ENCODE data around the gene ZNF664.

The ZNF664 gene

GRCh38 chr12:123972457-123973401 is at the start of gene ZNF664, which contains the start of gene CCDC92:
TSS of gene ZNF664 (plus strand) at chr12:123973215. CDS start at chr12:124012145, 38,930 bp downstream.
TSS of gene CCDC92 (minus strand) at chr12:123972831. CDS start at chr12:123944305, 28,526 bp downstream.
- peak; percentile 95 for DNase-seq

DNA sequence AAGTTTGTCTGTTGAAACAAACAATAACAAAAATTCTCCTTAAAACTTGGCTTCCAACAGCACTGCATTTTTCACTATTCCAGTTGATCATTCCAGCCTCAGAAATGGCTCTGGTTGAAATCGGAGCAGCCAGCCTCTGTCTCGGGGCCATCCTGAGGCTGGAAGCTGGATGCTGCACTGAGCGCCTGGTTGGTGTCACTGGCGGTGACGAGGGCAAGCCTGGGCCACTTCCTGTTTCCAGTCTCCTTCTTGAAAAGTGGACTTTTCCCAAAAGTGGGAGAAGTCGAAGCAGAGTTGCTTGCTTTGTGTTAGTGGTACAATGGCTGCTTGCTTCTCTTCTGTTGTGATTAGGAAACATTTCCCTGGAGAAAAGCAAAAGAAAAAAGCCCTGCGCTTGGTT is 49.1 kb upstream of the ZNF664 start:
- no peak for DNase-seq

GRCh38 chr12:123924539-123924938 is 48.5 kb upstream of the ZNF664 start:
- no peak for DNase-seq

DNA sequence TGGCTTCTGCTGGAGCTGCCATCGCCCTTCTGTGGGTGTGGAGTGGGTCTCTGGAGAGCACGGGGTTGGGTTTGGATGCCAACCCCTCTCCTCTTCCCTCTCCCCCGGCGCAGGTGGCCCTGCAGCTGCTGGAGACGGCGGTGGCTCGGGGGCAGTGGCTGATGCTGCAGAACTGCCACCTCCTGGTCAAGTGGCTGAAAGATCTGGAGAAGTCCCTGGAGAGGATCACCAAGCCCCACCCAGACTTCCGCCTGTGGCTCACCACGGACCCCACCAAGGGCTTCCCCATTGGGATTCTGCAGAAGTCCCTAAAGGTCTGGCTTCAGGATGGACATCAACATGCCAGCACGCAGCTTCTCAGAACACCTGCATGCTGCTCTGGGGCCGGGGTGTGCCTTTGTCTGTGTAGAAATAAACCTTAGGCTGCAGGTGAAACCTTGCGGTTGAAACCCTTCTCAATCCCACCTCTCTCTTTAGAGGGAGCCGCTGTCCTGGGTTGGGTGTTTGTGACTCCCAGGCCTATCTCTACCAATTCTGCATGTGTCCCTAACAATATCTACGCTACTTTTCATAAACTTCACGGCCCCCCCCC is 44.6 kb upstream of the ZNF664 start:
- no peak for DNase-seq

DNA sequence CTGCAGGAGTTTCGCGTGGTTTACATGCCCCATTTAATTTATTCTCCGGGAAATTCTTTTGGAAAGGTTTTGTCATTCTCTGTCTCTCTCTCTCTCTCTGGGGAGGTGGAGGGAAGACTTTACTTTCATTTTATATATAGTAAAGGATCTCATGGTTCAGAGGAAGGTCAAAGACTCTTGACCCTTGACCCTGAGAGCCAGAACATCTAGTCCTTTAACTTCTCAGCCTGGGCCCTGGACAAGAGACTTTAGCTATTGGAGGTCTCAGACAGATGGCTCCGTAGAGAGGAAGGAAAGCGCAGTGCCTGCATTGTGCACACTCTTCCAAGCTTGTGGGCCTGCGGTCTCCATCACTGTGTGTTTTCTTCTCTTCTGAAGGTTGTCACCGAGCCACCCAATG is 44.1 kb upstream of the ZNF664 start:
- no peak for DNase-seq

DNA sequence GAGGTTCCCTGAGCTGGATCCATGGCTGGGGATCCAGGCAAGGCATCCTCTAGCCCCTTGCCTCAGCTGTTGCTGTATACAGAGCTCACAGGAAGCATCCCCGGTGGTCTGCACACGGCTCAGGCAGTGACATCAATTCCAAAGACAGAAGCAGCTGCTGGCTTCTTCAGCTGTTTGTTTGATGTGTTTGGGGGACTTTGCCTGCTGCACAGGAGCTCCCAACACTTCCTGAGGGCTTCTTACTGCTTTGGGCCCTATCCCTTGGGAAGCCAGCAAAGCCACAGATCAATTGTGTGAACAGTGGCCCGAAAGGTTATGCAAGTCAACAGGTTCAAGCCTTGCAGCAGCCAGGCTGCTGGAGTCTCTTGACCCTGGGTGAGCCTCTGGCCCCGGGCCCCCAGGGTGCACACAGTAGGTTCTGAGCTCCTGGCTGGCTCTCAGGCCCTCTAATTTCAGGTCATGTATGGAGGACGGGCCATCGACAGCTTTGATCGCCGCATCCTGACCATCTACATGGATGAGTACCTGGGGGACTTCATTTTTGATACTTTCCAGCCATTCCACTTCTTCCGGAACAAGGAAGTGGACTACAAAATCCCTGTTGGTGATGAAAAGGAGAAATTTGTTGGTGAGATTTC is 43.0 kb upstream of the ZNF664 start:
- no peak for DNase-seq

DNA sequence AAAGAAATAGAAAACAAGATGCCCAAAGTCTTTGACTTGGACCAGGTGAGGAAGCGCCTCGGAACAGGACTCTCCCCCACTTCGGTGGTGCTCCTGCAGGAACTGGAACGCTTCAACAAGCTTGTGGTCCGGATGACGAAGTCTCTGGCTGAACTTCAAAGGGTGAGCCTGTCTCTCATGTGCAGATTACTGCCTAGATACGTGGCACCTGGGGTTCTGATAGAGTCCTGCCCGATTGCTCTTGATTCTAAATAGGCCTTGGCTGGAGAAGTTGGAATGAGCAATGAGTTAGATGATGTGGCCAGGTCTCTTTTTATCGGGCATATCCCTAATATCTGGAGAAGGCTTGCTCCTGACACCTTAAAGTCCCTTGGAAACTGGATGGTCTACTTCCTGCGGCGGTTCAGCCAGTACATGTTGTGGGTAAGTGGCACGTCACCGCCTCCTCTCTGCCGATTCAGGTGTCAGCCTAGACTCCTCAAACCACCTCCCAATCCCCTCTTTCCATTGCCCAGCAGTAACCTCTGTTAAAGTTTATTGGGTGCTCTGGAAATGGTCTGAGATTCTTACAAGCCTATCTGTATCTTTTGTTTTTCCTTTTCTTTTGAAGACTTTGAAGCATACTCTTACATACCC is 41.2 kb upstream of the ZNF664 start:
- DNase-seq = peak; percentile 47

- DNase-seq = no peak
Measured at GRCh38 chr12:123933214-123933613, 39.8 kb upstream of the ZNF664 start.

- no peak for DNase-seq
Measured at GRCh38 chr12:123934016-123934620, 38.9 kb upstream of the ZNF664 start.

DNA sequence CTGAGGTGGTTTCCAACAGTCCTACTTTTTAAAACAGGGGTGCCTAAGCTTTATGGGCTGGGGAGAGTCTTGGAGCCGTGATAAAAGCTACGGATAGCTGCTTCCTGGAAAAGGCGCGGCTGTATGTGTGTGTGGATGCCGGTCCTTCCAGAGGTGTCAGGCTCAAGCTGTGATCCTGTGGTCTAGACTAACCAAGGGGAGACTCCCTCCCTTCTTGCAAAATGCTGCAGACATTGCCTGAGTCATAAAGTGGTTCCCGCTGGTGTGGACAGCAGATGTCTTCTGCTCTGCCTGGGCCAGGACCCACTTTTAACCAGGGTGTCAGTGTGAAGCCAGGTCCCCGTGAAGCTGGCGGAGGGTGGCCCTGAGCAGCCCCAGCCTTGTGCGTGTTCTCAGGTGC is 38.2 kb upstream of the ZNF664 start:
- no peak for DNase-seq

- DNase-seq = no peak
Measured at GRCh38 chr12:123935956-123936355, 37.1 kb upstream of the ZNF664 start.

DNA sequence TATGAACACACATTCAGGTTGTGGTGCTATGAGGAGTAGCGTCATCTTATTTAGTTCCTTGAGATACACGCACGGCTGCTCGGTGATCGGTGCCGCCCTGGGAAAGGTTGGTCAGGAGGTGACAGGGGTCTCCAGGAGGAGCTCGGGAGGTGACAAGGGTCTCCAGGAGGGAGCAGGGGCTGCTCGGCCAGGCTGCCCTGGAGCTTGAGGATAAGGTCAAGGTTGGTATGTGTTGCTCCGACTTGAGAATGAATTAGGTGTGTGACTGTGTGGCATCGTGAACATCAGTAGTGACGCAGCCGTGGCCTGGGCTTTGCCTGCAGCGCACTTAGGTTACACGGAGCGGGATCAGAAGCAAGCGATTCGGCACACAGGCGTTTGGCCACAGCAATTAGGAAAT is 36.5 kb upstream of the ZNF664 start:
- DNase-seq = no peak

DNA sequence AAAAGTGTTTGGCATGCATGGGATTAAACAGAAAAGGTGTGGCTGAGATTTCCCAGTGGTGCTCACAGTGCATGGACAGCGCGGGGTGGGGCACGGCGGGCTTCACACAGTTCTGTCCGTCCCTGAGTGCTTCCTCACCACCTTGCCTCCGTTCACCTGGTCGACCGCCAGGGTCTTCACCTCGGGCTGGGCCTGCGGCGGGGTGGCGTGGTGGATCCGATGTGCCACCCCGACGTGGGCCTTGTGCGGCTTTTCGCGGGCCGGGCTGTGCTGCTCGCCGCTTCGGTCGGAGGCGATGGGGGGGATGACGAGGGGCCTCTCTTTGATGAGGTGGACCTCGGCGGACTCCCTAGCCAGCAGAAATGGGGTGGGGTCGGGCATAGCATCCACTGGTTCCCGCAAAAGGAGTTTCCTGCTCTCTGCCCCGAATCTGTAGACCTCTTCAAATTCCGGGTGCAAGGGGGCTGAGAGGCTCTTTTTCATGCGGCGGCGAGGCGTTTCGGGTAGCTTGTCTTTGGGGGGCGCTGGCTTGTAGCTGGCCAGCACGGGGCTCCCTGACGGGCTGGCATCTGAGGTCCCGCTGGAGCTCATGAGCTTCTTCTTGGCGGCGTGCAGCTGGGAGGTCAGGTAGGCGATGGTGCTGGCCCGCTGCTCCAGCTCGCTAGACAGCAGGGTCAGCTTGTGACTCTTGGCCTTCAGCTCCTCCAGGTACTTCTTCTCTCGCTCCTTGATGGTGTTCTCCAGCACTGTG is 35.9 kb upstream of the ZNF664 start:
- DNase-seq = no peak

GRCh38 chr12:123937707-123938591 is 35.1 kb upstream of the ZNF664 start:
- peak; percentile 57 for DNase-seq

- peak; percentile 40 for DNase-seq
Measured at GRCh38 chr12:123938679-123939480, 34.1 kb upstream of the ZNF664 start.

DNA sequence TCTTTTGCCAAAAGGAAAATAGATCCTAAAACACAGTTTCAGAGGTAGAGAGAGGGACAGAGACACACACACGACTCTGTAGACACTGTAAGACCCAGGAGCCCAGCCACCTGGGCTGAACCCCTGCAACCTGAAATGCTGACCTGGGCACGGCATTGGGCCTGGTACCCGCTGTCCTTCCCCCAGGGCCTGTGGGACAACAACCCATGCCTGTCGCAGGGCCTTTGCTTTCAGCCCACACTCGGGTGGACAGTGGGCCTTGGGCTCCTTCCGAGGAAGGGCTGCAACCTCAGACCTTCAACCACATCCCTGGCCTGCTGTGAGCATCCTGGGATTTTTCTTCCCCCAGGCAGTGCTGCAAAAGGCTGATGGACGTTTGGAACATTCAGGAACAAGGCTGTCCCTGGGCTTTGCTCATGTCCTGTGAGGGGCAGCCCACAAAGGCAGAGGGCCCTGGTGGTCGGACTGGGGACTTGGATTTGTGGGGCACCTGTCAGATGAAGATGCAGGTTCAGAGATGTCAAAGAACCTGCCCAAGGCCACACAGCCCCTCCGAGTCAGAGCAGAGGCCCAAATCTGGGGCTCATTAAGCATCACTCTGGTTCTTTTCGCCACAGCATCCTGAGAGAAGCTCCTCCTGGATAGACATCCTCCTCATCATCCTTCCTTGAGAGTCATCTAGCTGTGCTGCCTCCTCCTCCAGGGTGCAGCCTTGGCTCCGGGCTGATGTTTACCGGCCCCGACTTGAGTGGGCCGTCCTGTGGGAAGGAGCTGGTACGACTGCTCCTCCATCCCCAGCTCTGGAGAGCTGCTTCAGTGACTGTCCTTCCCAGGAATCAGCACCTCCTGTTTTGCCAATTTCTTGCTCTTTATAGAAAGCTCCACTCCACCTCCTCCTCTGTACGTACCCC is 33.0 kb upstream of the ZNF664 start:
- no peak for DNase-seq

DNA sequence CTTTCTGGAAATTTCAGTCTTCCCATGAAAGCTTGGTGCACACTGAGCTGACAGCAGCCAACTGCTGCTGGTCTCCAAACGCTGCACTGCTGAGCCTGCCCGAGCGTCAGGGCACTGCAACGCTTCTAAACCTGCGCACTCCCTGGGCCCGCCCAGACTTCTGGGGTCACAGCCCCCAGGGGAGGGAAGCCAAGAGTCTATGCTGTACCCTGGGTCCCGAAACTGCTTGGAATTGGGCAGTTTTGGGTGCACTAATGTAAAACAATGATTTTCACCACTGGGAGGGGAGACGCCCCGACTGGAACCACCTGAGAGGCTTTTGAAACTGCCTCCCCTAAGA is 32.4 kb upstream of the ZNF664 start:
- no peak for DNase-seq

DNA sequence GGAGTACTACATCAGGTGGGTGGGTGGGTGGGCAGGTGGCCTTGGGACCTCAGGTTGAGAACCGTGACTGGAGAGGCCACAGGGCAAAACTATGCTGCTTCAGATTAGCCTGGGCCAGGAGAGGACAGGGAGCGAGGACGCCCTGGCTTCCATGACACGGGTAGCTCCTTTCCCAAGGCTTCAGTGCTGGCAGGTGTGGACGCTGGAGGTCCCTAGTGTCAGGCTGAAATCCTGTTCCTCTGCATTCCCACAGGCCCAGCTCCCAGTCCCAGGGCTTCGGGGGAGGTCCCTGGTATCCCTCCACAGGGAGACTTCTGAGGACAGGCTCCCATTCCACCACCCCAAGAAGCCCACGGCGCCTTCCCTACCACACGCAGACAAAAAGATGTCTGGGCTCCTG is 32.0 kb upstream of the ZNF664 start:
- no peak for DNase-seq

DNA sequence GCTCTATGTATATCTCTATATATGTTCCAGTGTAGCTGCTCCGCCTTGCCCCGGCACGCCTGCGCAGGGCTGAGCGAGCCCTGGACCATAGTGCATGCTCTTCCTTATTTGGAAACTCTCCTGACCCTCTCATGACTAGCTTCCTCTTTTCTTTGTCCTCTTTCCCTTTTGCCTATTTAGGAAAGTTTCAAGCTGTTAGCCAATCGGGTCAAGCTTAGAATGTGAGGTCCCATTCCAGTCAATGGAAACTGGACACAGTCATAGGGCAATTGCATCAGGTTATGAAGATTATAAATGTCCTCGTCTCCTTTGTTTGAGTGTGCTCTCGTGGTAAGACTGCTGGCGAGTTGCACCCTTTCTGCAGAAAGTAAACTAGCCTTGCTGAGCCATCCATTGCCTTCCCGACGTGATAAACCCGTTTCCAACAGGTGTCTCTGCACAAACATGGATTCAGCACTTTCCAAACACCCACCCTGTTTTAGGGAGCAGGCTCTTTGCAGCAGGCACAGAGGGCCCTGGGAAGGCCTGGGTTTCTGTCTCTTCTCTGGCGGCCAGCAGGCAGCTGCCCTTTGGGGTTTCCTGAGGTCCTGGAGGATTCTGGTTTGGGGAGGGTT is 31.3 kb upstream of the ZNF664 start:
- DNase-seq = no peak

Data from stimulated activated CD8-positive, alpha-beta memory T cell treated with anti-CD3 and anti-CD28 coated beads, Interleukin-4, amount 100 ng/mL, for 48 hours (primary cell).